CD4-positive, alpha-beta T cell treated with Interferon gamma for 1 hour (primary cell): Measurements from ENCODE around the gene PRH2.

Experiments
- DNase-seq: peaks from one replicate; pipeline ENCODE4 v3.0.0-alpha.2; 2020

PRH2 gene

GRCh38 chr12:10928746-10929286 lies at the start of gene PRH2:
Gene PRH2, plus strand, starts transcription at chr12:10929236. Its CDS starts 38 bp downstream, at chr12:10929274.
- DNase-seq = no peak

DNA sequence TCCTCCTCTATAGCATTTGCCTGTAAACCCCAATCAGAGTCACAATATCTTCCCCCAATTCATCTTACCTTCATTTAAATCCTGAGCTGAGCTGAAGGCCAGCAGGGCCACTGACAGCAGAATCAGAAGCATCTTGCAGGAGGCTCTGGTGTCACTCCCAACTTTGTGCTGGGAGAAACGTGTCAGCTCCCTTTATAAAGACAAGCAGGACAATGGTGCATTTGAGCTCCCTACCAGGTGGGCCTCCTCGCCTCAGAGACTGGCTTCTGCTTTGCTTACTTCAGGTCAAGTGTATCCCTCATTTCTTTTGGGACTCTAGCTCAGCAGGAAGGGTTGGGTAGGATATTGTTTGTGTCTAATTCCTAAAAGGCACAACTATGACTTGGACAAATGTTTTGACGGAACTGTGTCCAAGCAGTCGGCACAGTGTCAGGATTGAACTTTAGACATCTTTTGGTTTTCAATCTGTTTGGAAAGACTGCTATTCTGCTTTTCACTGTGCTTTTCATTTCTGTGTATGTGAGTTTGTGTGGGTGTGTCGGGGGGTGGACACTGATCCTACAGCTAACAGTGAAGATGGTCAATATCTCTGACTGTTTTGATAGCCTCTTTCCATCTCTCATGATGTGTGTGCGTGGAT lies 44.8 kb upstream of the PRH2 start, which contains the start of gene PRH1:
PRH1 (minus strand) TSS at position 170 of the 640 bp plus-strand sequence; CDS start at position 132, 38 bp downstream.
- no peak for DNase-seq

DNA sequence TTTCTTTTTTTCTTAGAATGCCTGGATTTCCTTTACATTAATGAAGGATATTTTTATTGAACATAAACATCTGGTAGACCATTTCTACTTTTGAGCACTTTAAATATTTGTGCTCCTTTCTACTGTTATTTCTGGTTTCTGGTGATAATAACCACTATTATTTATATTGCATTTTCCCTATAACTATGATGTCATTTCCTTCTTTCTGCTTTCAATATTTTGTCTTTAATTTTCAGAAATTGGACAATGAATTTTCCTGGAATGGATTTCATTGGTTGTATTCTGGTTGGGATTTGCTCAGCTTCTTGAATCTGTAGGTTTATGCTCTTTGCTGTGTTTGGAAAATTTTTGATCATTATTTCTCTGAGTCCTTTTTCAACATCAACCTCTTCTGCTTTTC lies 39.8 kb upstream of the PRH2 start:
- DNase-seq = no peak

- DNase-seq = no peak
Observed at GRCh38 chr12:10891937-10892336, 37.1 kb upstream of the PRH2 start.

- DNase-seq = no peak
Observed at GRCh38 chr12:10896854-10897253, 32.2 kb upstream of the PRH2 start.

GRCh38 chr12:10900530-10900929 lies 28.5 kb upstream of the PRH2 start:
- no peak for DNase-seq

GRCh38 chr12:10900972-10901371 lies 28.1 kb upstream of the PRH2 start:
- no peak for DNase-seq

GRCh38 chr12:10901427-10901826 lies 27.6 kb upstream of the PRH2 start:
- no peak for DNase-seq

DNA sequence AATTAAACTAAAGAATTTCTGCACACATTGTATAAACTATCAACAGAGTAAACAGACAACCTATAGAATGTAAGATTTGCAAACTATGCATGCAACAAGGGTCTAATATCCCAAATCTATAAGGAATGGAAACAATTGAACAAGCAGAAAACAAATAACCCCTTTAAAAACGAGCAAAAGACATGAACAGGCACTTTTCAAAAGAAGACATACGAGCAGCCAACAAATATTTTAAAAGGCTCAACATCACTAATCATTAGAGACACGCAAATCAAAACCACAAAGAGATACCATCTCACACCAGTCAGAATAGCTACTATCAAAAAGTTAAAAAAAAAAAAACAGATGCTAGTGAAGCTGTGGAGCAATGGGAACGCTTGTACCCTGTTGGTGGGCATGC lies 24.4 kb upstream of the PRH2 start:
- DNase-seq = no peak

GRCh38 chr12:10909462-10909861 lies 19.6 kb upstream of the PRH2 start, which contains the start of gene TAS2R13:
Gene TAS2R13, minus strand, starts transcription at chr12:10909562. Its CDS starts 264 bp downstream, at chr12:10909298.
- DNase-seq = no peak

- no peak for DNase-seq
Observed at GRCh38 chr12:10910380-10910779, 18.7 kb upstream of the PRH2 start.

- no peak for DNase-seq
Observed at GRCh38 chr12:10919809-10920208, 9.2 kb upstream of the PRH2 start.

- DNase-seq = no peak
Observed at GRCh38 chr12:10926269-10926668, 2.8 kb upstream of the PRH2 start.

GRCh38 chr12:10936506-10936905 lies 7.5 kb downstream of the PRH2 start:
- DNase-seq = no peak

- no peak for DNase-seq
Observed at GRCh38 chr12:10939163-10939562, 10.1 kb downstream of the PRH2 start, which contains the start of gene TAS2R14. Gene TAS2R14, minus strand, starts transcription at chr12:10939263. Its CDS starts 56 bp downstream, at chr12:10939207.

DNA sequence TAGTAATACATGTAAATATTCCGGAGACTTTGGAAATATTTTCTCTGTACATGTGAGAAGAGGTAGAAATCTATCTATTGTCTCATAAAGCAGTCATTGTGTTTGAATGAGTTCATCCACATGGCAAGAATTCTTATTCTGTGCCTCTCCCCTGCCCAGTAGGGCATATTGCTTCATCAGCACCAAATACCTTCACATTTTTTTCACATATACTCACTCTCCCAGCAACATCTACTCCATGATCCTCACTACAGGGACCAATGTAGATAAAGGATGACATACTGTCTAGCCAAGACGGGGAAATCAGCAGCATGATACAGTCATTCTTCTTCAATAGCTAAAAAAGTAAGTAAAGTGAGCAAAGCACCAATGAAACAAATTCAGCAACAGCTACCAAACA lies 11.4 kb downstream of the PRH2 start:
- DNase-seq = no peak

- DNase-seq = no peak
Observed at GRCh38 chr12:10941369-10941768, 12.3 kb downstream of the PRH2 start.

DNA sequence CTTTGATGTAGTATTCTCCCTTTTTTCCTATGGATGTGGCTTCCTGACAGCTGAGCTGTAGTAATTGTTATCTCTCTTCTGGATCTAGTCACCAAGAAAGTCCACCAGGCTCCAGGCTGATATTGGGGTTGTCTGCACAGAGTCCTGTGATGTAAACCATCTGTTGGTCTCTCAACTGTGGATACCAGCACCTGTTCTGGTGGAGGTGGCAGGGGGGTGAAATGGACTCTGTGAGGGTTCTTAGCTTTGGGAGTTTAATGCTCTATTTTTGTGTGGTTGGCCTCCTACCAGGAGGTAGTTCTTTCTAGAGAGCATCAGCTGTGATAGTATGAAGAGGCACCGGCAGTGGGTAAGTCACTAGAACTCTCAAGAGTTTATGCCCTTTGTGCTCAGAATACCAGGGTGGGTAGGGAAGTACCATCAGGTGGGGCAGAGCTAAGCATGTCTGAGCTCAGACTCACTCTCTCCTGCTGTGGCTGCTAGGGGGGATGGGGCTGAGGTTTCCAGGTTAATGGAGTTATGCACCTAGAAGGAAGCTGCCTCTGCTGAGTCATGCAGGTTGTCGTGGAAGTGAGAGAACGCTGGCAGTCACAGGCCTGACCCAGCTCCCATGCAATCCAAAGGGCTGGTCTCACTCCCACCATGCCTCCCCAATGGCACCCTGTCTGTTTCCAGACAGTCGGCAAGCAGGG lies 13.0 kb downstream of the PRH2 start:
- no peak for DNase-seq

DNA sequence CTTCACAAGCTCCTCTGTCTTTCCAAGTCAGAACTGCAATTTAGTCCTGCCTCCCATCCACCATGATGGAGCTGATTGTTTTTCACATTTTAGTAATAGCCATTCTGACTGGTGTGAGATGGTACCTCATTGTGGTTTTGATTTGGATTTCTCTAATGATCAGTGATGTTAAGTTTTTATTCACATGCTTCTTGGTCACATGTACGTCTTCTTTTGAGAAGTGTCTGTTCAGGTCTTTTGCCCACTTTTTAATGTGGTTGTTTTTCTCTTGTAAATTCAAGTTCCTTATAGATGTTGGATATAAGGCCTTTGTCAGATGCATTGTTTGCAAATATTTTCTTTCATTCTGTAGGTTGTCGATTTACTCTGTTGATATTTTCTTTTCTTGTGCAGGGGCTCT lies 14.1 kb downstream of the PRH2 start:
- no peak for DNase-seq

DNA sequence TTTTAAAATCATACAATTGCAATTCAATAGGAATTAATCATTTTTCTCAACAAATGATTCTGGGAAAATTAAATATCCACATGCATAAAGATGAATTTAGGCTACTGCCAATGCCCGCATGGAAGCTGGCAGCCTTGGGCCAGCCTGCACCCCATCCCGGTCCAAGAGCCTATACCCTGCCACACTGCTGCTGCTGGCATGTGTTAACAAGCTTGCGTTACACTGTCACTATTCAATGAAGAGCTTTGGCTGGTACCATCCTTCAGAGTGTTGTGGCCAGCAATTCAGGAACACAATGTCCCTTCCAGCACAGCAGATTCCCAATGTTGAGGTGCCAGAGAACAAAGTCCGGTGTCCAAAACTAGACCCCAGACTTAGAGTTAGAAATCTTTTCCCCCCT lies 23.6 kb downstream of the PRH2 start:
- no peak for DNase-seq

- DNase-seq = no peak
Observed at GRCh38 chr12:10956085-10956484, 27.0 kb downstream of the PRH2 start.

DNA sequence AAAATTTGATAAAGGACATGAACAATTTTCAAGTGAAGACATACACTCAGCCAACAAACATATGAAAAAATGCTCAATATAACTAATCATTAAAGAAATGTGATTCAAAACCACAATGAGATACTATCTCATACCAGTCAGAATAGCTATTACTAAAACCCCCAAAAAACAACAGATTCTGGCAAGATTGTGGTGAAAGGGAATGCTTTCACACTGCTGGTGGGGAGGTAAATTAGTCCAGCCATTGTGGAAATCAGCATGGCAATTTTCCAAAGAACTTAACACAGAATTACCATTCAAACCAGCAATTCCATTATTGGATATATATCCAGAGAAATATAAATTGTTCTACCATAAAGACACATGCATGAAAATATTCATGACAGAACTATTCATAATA lies 28.7 kb downstream of the PRH2 start:
- DNase-seq = no peak

- no peak for DNase-seq
Observed at GRCh38 chr12:10959804-10960203, 30.8 kb downstream of the PRH2 start.

GRCh38 chr12:10960211-10960610 lies 31.2 kb downstream of the PRH2 start:
- no peak for DNase-seq
